HCT116 (cell line): ENCODE measurements around the gene GJD2.

Experiments
- EZH2 ChIP-seq: fragments of 200-600 bp; sonication (generic); IDR thresholded peaks from 2 replicates; pipeline ENCODE4 v1.6.1; 2017; ENCODE audit warnings: antibody characterized with exemption, mixed run types
- POLR2A ChIP-seq: IDR thresholded peaks from 2 replicates; pipeline ENCODE4 v1.7.0; 2011; ENCODE audit warnings: borderline replicate concordance; ENCODE audit not compliant: insufficient read depth, insufficient read length; ENCODE audit errors: extremely low read depth
- POLR2AphosphoS5 ChIP-seq: IDR thresholded peaks from 2 replicates; pipeline ENCODE4 v1.6.1; 2011; ENCODE audit warnings: mild to moderate bottlenecking, low read depth, low read length, moderate library complexity
- SP1 ChIP-seq: IDR thresholded peaks from 2 replicates; pipeline ENCODE4 v1.6.1; 2012; ENCODE audit warnings: low read depth
- SRF ChIP-seq: IDR thresholded peaks from 2 replicates; pipeline ENCODE4 v1.6.1; 2012; ENCODE audit warnings: low read depth
- TF ChIP-seq, protein P1 (sequence below), 3 experiments: fragments of 200-600 bp in 1 of 3; sonication (generic) in 1 of 3; IDR thresholded peaks in 2 of 3; conservative IDR thresholded peaks in 1 of 3; 2 replicates each; pipeline ENCODE4 v1.5.1; 2012 to 2017; ENCODE audit warnings: low read depth in 2 of 3, low read length in 2 of 3, antibody characterized with exemption in 1 of 3, borderline replicate concordance in 1 of 3, control low read depth in 1 of 3, mild to moderate bottlenecking in 1 of 3, mixed read lengths in 1 of 3, mixed run types in 1 of 3, moderate library complexity in 1 of 3; ENCODE audit not compliant: insufficient read depth in 1 of 3

DNA sequence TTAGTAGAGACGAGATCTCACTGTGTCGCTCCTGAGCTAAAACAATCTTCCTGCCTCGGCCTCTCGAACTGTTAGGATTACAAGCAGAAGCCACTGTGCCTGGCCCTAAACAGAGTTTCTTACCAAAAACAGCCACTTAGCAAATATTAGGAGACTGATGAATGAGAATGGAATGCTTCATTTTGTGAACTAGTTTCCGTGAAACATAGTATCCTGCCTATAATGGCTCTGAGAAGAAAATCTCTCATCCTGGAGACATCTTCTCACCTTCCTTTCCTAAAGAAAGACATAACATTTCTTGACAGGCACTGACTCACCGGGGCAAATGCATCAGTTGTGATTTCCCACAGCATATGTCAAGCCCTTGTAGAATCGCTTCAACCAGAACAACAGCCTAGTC lies 44.9 kb downstream of the GJD2 start:
- TF ChIP-seq SP1 (no peak), POLR2A (no peak), POLR2AphosphoS5 (no peak), SRF (no peak), EZH2 (no peak)
- TF ChIP-seq, protein P1, sequence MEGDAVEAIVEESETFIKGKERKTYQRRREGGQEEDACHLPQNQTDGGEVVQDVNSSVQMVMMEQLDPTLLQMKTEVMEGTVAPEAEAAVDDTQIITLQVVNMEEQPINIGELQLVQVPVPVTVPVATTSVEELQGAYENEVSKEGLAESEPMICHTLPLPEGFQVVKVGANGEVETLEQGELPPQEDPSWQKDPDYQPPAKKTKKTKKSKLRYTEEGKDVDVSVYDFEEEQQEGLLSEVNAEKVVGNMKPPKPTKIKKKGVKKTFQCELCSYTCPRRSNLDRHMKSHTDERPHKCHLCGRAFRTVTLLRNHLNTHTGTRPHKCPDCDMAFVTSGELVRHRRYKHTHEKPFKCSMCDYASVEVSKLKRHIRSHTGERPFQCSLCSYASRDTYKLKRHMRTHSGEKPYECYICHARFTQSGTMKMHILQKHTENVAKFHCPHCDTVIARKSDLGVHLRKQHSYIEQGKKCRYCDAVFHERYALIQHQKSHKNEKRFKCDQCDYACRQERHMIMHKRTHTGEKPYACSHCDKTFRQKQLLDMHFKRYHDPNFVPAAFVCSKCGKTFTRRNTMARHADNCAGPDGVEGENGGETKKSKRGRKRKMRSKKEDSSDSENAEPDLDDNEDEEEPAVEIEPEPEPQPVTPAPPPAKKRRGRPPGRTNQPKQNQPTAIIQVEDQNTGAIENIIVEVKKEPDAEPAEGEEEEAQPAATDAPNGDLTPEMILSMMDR (IDR thresholded peaks at IDR 0.05 in 2 of 3, conservative IDR thresholded peaks at IDR 0.05 in 1 of 3; ENCODE audit: borderline replicate concordance in 1 of 3, insufficient read depth in 1 of 3, low read depth in 2 of 3, low read length in 2 of 3) = no peak
